GM12878 (cell line): ENCODE measurements around the gene TMEM215. TPM values are rescaled to one million over a fixed set of nuclear protein-coding genes. Genes with fewer than 3 reads are reported as not detected.

Experiments used
- ATAC-seq: fragments of 200-7000 bp; cut with Tn5 transposase; 3 replicates; pipeline ENCODE4 v1.9.1; 2020; ENCODE audit warnings: mild to moderate bottlenecking, moderate library complexity
- BruUV-seq: library from RNA; stranded (reverse); fragments of 400-500 nt; replicated peaks from 2 replicates; lab custom pipeline; 2021; lab: Mats Ljungman, UMichigan
- CTCF ChIA-PET: fragments of 300-600 bp; sonication (Branson Sonifier 250); formaldehyde crosslinking; extraction: SDS; loops from one replicate; lab custom pipeline; 2021; ENCODE audit warnings: inconsistent platforms; lab: Yijun Ruan, JAX
- POLR2A ChIA-PET: fragments of 350-600 bp; formaldehyde crosslinking; extraction: SDS; loops from one replicate; lab custom pipeline; 2021; ENCODE audit warnings: inconsistent platforms; lab: Charles Lee
- RAD21 ChIA-PET: fragments of 300-600 bp; sonication (Branson Sonifier 250); formaldehyde crosslinking; loops from one replicate; lab custom pipeline; 2023; ENCODE audit warnings: antibody characterized with exemption; ENCODE audit not compliant: unreplicated experiment; lab: Charles Lee
- SMC1A ChIA-PET: fragments of 300-600 bp; sonication (Branson Sonifier 250); formaldehyde crosslinking; loops from one replicate; lab custom pipeline; 2023; ENCODE audit not compliant: unreplicated experiment, uncharacterized antibody; lab: Charles Lee
- DNase-seq: peaks from one replicate; pipeline ENCODE4 v3.0.0-alpha.2; 2011; ENCODE audit warnings: low read depth, low spot score
- FAIRE-seq: peaks from 3 replicates; lab custom pipeline; 2011; peaks lifted over from hg19 to GRCh38; lab: Jason Lieb, UNC
- H2AFZ ChIP-seq: 2 replicates; pipeline ENCODE4 v1.6.0; 2011; ENCODE audit warnings: low read depth, low read length, control low read depth; ENCODE audit not compliant: control insufficient read depth
- H3K27ac ChIP-seq: 2 replicates; pipeline ENCODE4 v1.5.1; 2011; ENCODE audit warnings: control low read depth; ENCODE audit not compliant: control insufficient read depth, insufficient read depth
- H3K27me3 ChIP-seq, 2 experiments: replicated peaks in 1 of 2; 2 replicates each; pipeline versions ENCODE4 v1.6.0 to v1.6.1; 2011; ENCODE audit warnings: low read length in 1 of 2; ENCODE audit not compliant: control insufficient read depth in 2 of 2, insufficient read depth in 2 of 2
- H3K36me3 ChIP-seq, 2 experiments: 2 replicates each; pipeline ENCODE4 v1.5.1; 2011; ENCODE audit warnings: low read length in 1 of 2; ENCODE audit not compliant: control insufficient read depth in 2 of 2, insufficient read depth in 2 of 2
- H3K4me1 ChIP-seq: 2 replicates; pipeline ENCODE4 v1.6.1; 2011; ENCODE audit warnings: mild to moderate bottlenecking, low read length, moderate library complexity, mixed read lengths; ENCODE audit not compliant: control insufficient read depth, insufficient read depth
- H3K4me2 ChIP-seq: 2 replicates; pipeline ENCODE4 v1.6.0; 2011; ENCODE audit warnings: control low read depth; ENCODE audit not compliant: control insufficient read depth, insufficient read depth
- H3K4me3 ChIP-seq: fragments of 200-600 bp; sonication (generic); 2 replicates; pipeline ENCODE4 v1.5.1; 2016
- H3K79me2 ChIP-seq: 2 replicates; pipeline ENCODE4 v1.6.0; 2011; ENCODE audit warnings: low read length; ENCODE audit not compliant: control insufficient read depth, insufficient read depth
- H3K9ac ChIP-seq: 2 replicates; pipeline ENCODE4 v1.8.0; 2011; ENCODE audit warnings: low read length, control low read depth, mixed read lengths; ENCODE audit not compliant: control insufficient read depth, insufficient read depth
- H3K9me3 ChIP-seq: replicated peaks from 3 replicates; pipeline ENCODE4 v1.5.1; 2011; ENCODE audit warnings: mild to moderate bottlenecking, low read length; ENCODE audit not compliant: control insufficient read depth, insufficient read depth
- H4K20me1 ChIP-seq: 2 replicates; pipeline ENCODE4 v1.6.0; 2011; ENCODE audit not compliant: control insufficient read depth, insufficient read depth
- BACH1 ChIP-seq: fragments of 450-650 bp; IDR thresholded peaks from 2 replicates; pipeline ENCODE4 v1.6.1; 2017; ENCODE audit warnings: mild to moderate bottlenecking, borderline replicate concordance
- BCL11A ChIP-seq: IDR thresholded peaks from 2 replicates; pipeline ENCODE4 v1.6.1; 2011; ENCODE audit warnings: low read depth, low read length
- CEBPZ ChIP-seq: fragments of 150-350 bp; IDR thresholded peaks from 2 replicates; pipeline ENCODE4 v1.6.1; 2016; ENCODE audit warnings: low read depth, low read length
- CHD2 ChIP-seq: IDR thresholded peaks from 2 replicates; pipeline ENCODE4 v1.6.1; 2011; ENCODE audit warnings: low read depth, low read length, improper control_type of control experiment, borderline replicate concordance
- FOXK2 ChIP-seq: fragments of 450-650 bp; IDR thresholded peaks from 2 replicates; pipeline ENCODE4 v1.6.1; 2017; ENCODE audit warnings: mild to moderate bottlenecking, moderate library complexity
- HDAC6 ChIP-seq: fragments of 200-600 bp; sonication (generic); IDR thresholded peaks from one replicate; pipeline ENCODE4 v1.8.0; 2017; ENCODE audit warnings: antibody characterized with exemption; ENCODE audit not compliant: unreplicated experiment
- IRF3 ChIP-seq: fragments of 450-650 bp; IDR thresholded peaks from 2 replicates; pipeline ENCODE4 v1.6.1; 2014; ENCODE audit warnings: mild to moderate bottlenecking
- KLF5 ChIP-seq: fragments of 450-650 bp; IDR thresholded peaks from 2 replicates; pipeline ENCODE4 v1.6.1; 2014; ENCODE audit warnings: mild to moderate bottlenecking; ENCODE audit not compliant: partially characterized antibody
- MTA2 ChIP-seq: fragments of 450-650 bp; IDR thresholded peaks from 2 replicates; pipeline ENCODE4 v1.6.1; 2016; ENCODE audit warnings: low read depth, mild to moderate bottlenecking, moderate library complexity
- MXI1 ChIP-seq: fragments of 150-350 bp; IDR thresholded peaks from 2 replicates; pipeline ENCODE4 v1.6.1; 2011; ENCODE audit warnings: low read depth, mild to moderate bottlenecking, inconsistent platforms, low read length, improper control_type of control experiment
- MYB ChIP-seq: fragments of 150-350 bp; IDR thresholded peaks from 2 replicates; pipeline ENCODE4 v1.6.1; 2014; ENCODE audit warnings: mild to moderate bottlenecking, low read depth, low read length, borderline replicate concordance
- RUNX3 ChIP-seq: IDR thresholded peaks from 2 replicates; pipeline ENCODE4 v1.6.1; 2012; ENCODE audit warnings: low read length, inconsistent platforms
- ZNF384 ChIP-seq: IDR thresholded peaks from 2 replicates; pipeline ENCODE4 v1.6.1; 2012; ENCODE audit warnings: low read depth, mild to moderate bottlenecking, low read length, improper control_type of control experiment, borderline replicate concordance
- WGBS: methylation state at CpG from one replicate; pipeline ENCODE4 v1.1.6; 2016; ENCODE audit warnings: low lambda C conversion rate; ENCODE audit not compliant: insufficient replicate concordance, insufficient coverage; ENCODE audit errors: missing lambda C conversion rate; 5-methylcytosine and 5-hydroxymethylcytosine counted together
- in situ Hi-C: fragments of 300-500 bp; cut with MboI; formaldehyde crosslinking; loops from 9 replicates; pipeline ENCODE4 v1.14.3; 2018; ENCODE audit warnings: mixed read lengths
- intact Hi-C: fragments of 100-400 bp; cut with micrococcal nuclease; formaldehyde crosslinking; loops from one replicate; pipeline ENCODE4 v1.14.2; 2022; ENCODE audit not compliant: unreplicated experiment
- polyA plus RNA-seq, 11 experiments: library from polyadenylated mRNA; depleted of rRNA in 4 of 11; unstranded in 6 of 11; stranded (reverse) in 5 of 11; fragments of >200 nt; fragmentation: Nextera tagmentation in 4 of 11; fragmentation: Illumina TruSeq in 1 of 11; extraction: Ambion mirVana in 4 of 11; extraction: Trizol in 1 of 11; gene quantifications; 1 replicate in 1 of 11; 2 replicates in 10 of 11; pipeline versions ENCODE4 v1.2.1 to v1.2.3, GENCODE V29; 2011 to 2016; ENCODE audit warnings: inconsistent platforms in 2 of 11, missing spikeins in 2 of 11, low read depth in 1 of 11
- total RNA-seq, 4 experiments: library from RNA; depleted of rRNA in 3 of 4; stranded (reverse); fragments of >200 nt in 3 of 4; fragmentation: Illumina TruSeq in 1 of 4; extraction: Trizol in 1 of 4; gene quantifications; 2 replicates each; pipeline versions ENCODE4 v1.2.1 to v1.2.3, GENCODE V29; 2013 to 2021

The TMEM215 gene
- total and polyA plus RNA-seq, 10 of the 15 experiments (the other 5 are each of a cell fraction or from before 2014, with no cell fraction given): not detected

DNA sequence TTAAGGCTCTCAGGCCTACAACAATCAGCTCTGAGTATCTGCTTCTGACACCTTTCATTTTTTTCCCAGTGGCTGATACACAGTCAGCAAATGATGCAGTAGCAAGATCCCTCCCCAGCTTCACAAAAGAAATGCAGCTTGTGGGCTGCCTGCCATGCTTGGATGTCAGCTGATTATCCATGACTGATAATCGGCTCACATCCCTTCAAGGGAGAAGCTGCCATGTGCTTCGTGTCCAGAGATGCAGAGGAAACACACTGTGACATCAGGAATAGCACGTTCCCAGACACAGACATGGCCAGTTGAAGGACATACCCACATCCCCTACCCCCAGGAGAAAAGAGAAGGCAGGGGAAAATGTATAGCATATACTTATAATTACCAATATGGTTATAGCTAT is 27.9 kb downstream of the TMEM215 start (continued):
- TF ChIP-seq CEBPZ (no peak), BACH1 (no peak), MYB (no peak), KLF5 (no peak), RUNX3 (no peak), CHD2 (no peak), BCL11A (no peak)

DNA sequence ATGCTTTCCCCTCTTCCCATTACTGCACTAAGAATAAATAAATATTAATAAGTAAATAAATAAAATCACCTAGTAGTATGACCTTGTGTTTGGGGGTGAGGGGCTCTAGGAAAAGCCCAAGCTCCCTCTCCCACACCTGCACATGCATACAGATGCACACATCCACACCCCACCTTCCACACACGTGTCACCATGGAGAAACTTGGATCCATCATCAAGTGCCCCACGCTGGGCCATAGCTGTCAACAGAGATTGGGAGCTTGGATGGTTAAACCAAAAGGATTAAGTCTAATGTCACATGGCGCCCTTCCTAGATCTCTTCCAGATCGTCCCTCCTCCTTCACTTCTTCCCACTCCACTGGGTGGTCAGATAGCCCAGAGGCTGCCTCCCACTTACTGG is 37.0 kb downstream of the TMEM215 start:
- H4K20me1 ChIP-seq: no peaks in the 10 kb centered on the region
- H3K27ac ChIP-seq: no peak overlapping the region
- in situ Hi-C loops (no loop called here), intact Hi-C loops (no loop called here)
- no peaks in the 10 kb centered on the region for H3K79me2 ChIP-seq
- H2AFZ ChIP-seq: no peak overlapping the region
- no peak for ATAC-seq
- ChIA-PET SMC1A (interaction anchor here (1.4 kb wide), 1 partner anchor 239 kb away, joined by 3 read pairs; no protein-coding TSS in a partner anchor), CTCF (no interaction called here), RAD21 (no interaction called here), POLR2A (no interaction called here)
- no peaks in the 10 kb centered on the region for H3K4me1 ChIP-seq
- no peaks in the 10 kb centered on the region for H3K9me3 ChIP-seq
- FAIRE-seq: no peak
- no peaks in the 10 kb centered on the region for H3K36me3 ChIP-seq
- no peak overlapping the region for H3K4me3 ChIP-seq
- H3K9ac ChIP-seq: no peak overlapping the region
- H3K4me2 ChIP-seq: no peak overlapping the region
- no peak for DNase-seq
- no TSS peak for BruUV-seq
- WGBS: 5% methylated on average over 4 of the region's 4 CpGs
- peaks cover 0 to 2% of the 10 kb centered on the region in 2 experiments; a peak in 2 of 4 replicates for H3K27me3 ChIP-seq
- TF ChIP-seq IRF3: no peak
- TF ChIP-seq ZNF384: no peak
- TF ChIP-seq HDAC6: no peak
- TF ChIP-seq MTA2: no peak
- TF ChIP-seq FOXK2: no peak
- no peak for TF ChIP-seq MXI1
